IPS DF 4.7 (cell line): ENCODE results near the gene EPAS1.

Experiments used
- DNase-seq: peaks from one replicate; pipeline ENCODE4 v3.0.0-alpha.2; 2013; ENCODE audit warnings: low spot score; ENCODE audit errors: extremely low read depth

Gene EPAS1

GRCh38 chr2:46300406-46300832, 3.2 kb downstream of the EPAS1 start:
- DNase-seq, result no peak

GRCh38 chr2:46302005-46302695, 4.9 kb downstream of the EPAS1 start:
- DNase-seq, result no peak

GRCh38 chr2:46303233-46303632, 6.0 kb downstream of the EPAS1 start:
- no peak for DNase-seq

- no peak for DNase-seq
Measured at GRCh38 chr2:46303822-46304221, 6.6 kb downstream of the EPAS1 start.

GRCh38 chr2:46304635-46305034, 7.4 kb downstream of the EPAS1 start:
- no peak for DNase-seq

DNA sequence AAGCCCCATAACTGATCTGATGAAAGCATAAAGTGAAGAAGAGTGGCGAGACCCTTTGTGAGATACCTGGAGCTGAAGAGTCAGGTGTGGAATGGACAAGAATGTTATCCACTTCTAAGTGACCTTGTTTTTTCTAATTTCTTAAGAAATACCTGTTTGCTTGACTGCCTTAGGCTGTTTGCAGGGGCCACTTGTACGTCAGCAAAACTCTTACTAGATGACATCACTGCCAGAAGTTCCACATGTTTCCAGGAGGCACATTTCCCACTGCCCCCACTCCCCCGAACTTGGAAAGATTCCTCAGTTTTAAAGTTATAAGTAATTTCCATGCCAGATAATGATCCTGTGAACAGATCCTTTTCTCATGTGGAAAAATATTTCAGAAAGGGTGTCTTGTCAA, 8.0 kb downstream of the EPAS1 start:
- DNase-seq, result no peak

GRCh38 chr2:46305767-46306166, 8.6 kb downstream of the EPAS1 start:
- no peak for DNase-seq

DNA sequence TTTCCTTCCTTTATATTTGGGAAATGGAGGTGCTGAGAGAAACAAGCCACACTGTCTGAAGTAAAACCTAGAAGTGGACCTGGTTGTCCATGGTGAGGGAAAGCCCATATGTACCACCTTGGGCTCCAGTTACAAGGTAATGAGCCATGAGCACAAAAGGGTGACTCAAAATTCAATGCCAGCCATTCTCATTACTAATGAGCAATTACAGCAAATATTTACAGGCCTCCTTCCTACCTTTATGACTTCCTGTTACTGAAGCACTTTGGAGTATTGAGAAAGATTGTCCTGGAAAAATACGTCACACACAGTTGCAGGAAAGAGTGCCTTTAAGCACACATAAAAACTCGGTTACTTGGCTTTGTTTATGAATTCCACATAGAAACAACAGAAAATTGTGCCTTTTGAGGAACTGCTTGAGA, 9.1 kb downstream of the EPAS1 start:
- no peak for DNase-seq

DNA sequence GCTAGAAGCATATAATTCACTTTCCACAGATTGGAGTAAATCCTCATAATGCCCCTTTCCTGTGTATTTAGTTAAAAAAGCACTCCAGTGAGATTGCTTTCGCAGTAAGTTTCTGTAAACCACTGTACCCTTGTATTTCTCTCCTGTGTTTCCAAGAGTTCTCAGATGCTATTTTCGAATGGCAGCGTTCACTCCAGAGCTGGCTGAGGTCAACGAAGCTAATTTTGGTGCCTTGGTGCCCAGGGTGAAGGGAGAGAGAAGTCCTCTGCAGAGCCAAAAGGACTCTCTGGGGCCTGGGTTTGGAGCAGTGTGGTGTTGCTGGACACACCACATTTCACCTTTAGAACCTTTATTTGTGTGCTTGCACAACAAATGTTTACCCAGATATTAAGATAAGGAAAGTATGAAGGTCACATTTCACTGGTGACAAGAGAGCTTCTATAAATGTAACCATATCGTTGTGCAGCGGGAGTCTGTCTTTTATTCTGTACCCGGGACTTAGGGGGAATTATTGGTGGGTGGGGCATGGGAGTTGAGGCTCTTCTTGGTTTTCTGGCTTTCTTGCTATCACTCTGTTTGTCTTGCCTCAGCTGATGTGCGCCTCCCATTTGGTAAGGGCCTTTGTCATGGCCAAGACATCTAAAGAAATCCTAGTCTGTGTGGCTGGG, 9.9 kb downstream of the EPAS1 start:
- DNase-seq, result no peak

DNA sequence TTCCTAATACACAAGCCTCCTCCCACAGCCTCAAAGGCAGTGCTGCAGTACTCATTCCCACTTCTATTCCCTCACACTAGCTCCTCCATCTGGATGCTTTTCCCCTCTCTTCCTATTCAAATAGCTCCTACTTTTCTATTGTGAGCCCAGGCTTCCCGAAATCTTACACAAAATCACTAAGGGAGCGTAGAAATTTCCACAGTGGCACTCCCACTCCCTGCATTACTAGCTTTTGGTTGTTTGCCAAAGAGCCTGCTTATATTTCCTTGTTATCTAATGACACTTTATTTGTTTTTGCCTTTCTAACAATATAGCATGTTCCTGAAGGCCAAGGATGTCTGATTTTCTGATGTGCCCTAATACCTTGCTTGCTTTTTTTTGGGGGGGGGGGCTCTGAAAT, 10.9 kb downstream of the EPAS1 start:
- DNase-seq, result no peak

DNA sequence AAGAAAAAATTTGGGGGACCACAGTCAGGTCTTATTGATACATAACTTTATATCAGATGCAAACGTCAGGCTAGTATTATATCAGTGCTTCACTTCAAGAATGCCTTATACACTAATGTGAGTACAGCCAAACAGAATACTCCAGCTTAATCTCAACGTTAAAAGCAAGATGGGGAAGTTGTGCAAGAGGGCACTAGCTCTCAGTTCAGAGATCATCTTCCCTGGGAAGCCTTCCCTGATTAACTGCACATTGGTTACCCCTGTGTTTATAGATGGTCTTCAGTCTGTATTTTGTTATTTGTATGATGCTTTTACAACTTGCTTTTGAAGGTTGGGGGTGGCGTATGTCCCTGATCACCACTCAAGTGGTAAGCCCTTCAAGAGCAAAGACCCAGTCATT, 11.4 kb downstream of the EPAS1 start:
- no peak for DNase-seq

- DNase-seq, result no peak
Measured at GRCh38 chr2:46309052-46309953, 12.1 kb downstream of the EPAS1 start.

GRCh38 chr2:46310446-46310845, 13.2 kb downstream of the EPAS1 start:
- no peak for DNase-seq

DNA sequence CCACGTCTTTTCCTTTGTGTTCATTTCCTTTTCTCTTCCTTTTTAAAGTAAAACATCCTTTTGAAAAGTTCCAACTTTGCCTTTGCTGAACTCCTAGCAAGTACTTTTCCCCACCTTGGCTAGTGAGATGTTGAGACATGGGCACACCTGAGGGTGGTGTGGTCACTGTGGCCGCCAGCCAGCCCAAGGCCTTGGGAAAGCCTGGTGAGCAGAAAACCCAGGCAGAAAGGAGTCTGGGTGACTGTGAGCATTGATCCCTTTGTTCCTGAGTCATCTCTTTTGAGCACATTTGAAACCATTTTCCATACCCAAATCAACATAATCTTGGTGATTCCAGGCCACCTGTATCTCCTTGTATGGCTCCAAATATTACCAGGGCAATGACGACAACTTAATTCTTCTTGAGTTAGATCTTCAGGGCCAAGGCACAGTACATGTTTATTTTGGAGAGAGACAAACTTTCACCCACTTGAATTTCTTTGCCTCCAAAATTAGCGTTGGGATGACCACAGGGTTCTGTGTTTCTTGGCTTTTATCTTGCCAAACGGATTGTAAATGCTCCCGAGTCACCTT, 14.5 kb downstream of the EPAS1 start:
- no peak for DNase-seq

- no peak for DNase-seq
Measured at GRCh38 chr2:46313063-46313462, 15.9 kb downstream of the EPAS1 start.

DNA sequence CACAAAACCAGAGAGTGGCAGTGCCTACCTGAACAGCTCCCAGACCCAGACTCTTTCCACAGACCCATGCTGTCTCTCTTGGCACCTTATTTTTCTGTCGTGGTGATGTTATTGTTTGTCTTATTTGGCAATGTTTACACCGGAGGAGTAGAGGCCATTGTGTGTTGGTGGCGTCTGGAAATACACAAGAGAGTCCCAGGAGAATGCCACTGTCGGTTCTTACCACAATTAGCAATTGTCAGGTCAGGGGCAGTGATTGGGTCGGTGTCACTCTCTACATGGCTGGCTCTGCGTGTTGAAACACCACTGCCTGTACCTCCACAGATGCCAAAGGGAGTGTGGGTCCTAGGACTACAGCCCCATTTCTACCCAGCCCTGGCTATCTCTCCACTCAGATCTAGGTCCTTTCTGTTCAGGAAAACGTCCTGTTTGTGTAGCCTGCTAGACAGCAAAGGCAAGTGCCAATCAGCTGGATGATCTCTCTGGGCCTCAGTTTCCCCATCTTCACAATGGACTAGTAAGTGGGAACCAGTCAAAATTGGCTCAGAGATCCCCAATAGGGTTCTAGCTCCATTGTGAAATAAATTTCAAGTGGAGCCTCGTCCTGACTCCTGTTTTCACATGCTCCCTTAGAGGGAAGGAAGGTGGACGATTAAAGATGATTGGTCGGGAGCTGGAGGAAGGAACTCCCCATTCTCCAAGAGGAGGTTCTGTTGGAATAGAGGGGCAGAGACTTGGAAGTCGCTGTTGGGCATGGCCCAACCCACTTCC, 17.0 kb downstream of the EPAS1 start:
- no peak for DNase-seq

DNA sequence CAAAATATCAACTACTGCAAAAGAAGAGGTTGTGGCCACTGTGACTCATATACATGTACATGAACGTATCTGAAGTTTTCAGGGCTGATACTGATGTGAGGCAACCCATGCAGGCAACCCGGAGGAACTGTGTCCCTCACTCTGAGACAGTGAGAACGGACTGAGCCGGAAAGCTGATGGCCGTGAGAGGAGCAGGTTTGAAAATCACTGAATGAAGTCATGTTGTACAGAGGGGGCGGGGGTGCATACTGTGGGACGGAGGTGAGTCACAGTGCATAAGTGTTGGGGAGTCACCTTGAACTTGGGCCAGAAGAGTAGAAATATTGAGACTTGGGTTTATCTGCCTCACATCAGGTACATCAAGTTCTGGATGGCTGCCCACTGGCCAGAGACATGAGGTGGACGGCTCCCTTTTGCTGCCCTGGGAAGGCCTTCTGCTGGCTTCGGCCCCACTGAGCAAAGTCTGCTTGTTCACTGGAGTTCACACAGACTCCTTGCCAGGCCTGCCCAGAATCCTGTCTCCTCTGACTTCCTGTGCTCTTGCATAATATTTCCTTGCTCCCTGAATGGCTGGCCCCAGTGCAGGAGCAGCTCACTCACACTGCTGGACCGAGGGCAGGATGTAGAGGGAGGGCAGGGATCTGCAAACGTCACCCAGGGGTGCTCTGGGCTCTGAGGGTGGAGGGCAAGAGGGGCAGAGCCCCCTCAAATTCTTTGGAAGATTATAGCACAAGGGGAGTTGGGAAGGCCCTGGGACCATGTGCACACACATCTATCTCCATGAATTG, 18.1 kb downstream of the EPAS1 start:
- DNase-seq, result no peak

GRCh38 chr2:46317094-46317486, 19.9 kb downstream of the EPAS1 start:
- no peak for DNase-seq

DNA sequence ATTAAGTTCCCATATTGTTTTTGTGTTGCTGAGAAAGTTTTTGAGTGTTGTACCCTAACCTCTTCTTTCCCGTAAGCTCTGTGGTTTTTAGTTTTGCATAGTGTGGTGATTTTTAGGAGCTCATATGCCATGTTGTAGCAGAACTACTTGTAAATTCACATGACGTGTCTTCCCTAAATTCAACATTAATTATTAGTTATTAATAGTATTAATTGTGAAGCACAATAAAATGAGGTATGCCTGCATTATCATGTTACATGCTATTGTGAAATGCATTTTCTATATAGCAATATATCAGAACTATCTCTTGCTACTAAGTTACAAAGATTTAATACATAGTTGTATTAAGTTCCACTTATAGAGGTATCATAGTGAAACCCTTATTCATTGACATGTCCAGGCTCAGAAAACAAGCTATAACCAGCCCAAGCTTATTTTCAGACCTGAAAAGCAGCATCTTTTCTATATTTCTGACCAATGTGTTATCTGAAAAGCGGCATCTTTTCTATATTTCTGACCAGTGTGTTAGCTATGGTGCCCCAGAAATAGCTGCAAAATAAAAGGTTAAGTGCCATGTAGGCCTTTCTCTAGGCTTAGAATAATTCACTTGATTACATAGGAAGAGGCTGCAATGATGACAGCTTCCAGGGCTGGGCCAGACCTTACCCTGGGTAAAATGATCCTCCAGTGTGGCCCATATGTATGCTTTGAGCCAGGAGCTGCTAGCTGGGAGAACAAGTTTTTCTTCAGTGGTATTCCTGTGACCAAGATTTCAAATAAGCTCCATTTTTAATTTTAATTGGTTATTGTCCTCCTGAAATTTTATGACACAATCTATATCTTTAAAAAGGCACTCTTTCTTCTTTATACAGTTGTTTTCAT, 21.6 kb downstream of the EPAS1 start:
- no peak for DNase-seq
